Panc1 (cell line): ENCODE data around the gene SART3. TPM values are rescaled to one million over a fixed set of nuclear protein-coding genes. Genes with fewer than 3 reads are reported as not detected.

Source experiments
- ATAC-seq: fragments of 200-7000 bp; cut with Tn5 transposase; 2 replicates; pipeline ENCODE4 v1.9.1; 2020; ENCODE audit warnings: mild to moderate bottlenecking, moderate library complexity
- BruUV-seq: library from RNA; stranded (reverse); fragments of 400-500 nt; replicated peaks from 2 replicates; lab custom pipeline; 2021; lab: Mats Ljungman, UMichigan
- CTCF ChIA-PET: fragments of 300-600 bp; sonication (Branson Sonifier 250); formaldehyde crosslinking; loops from one replicate; lab custom pipeline; 2022; ENCODE audit warnings: antibody characterized with exemption; lab: Charles Lee
- POLR2A ChIA-PET: fragments of 300-600 bp; sonication (Branson Sonifier 250); formaldehyde crosslinking; loops from one replicate; lab custom pipeline; 2022; ENCODE audit warnings: antibody characterized with exemption; lab: Charles Lee
- DNase-seq: peaks from one replicate; pipeline ENCODE4 v3.0.0-alpha.2; 2010; ENCODE audit warnings: low read depth, low spot score
- H3K27ac ChIP-seq: 2 replicates; pipeline ENCODE4 v1.5.1; 2011; ENCODE audit warnings: mild to moderate bottlenecking, low read length, inconsistent platforms
- H3K27me3 ChIP-seq: fragments of 200-500 bp; sonication (Bioruptor generic); 2 replicates; pipeline ENCODE4 v1.6.0; 2014; ENCODE audit warnings: low read length, inconsistent platforms; ENCODE audit not compliant: control insufficient read depth, insufficient read depth
- H3K36me3 ChIP-seq: fragments of 200-500 bp; sonication (Bioruptor generic); 2 replicates; pipeline ENCODE4 v1.5.1; 2014; ENCODE audit warnings: inconsistent platforms, mild to moderate bottlenecking, low read length, moderate library complexity; ENCODE audit not compliant: control insufficient read depth, insufficient read depth
- H3K4me1 ChIP-seq: 2 replicates; pipeline ENCODE4 v1.5.1; 2011; ENCODE audit warnings: inconsistent platforms, mild to moderate bottlenecking, low read length, moderate library complexity; ENCODE audit not compliant: control insufficient read depth, insufficient read depth
- H3K4me3 ChIP-seq, 2 experiments: 2 replicates each; pipeline ENCODE4 v1.5.1; 2011 to 2012; ENCODE audit warnings: low read depth in 2 of 2, low read length in 2 of 2, mild to moderate bottlenecking in 2 of 2, inconsistent platforms in 1 of 2, moderate library complexity in 1 of 2
- H3K9me3 ChIP-seq: fragments of 200-500 bp; sonication (Bioruptor generic); 2 replicates; pipeline ENCODE4 v1.5.1; 2014; ENCODE audit warnings: low read depth, mild to moderate bottlenecking, inconsistent platforms, low read length, moderate library complexity; ENCODE audit not compliant: control insufficient read depth, insufficient read depth
- POLR2AphosphoS5 ChIP-seq: IDR thresholded peaks from 2 replicates; pipeline ENCODE4 v1.6.1; 2012; ENCODE audit warnings: mild to moderate bottlenecking, low read depth, low read length, moderate library complexity
- SIN3A ChIP-seq: IDR thresholded peaks from 2 replicates; pipeline ENCODE4 v1.6.1; 2012; ENCODE audit warnings: low read depth, mild to moderate bottlenecking, low read length, moderate library complexity, borderline replicate concordance; ENCODE audit not compliant: insufficient read depth
- TCF7L2 ChIP-seq: IDR thresholded peaks from 2 replicates; pipeline ENCODE4 v1.6.1; 2011; ENCODE audit warnings: mild to moderate bottlenecking, low read depth, low read length, inconsistent platforms
- in situ Hi-C: cut with HindIII; loops from 2 replicates; pipeline ENCODE4 v1.10.0; 2016; ENCODE audit warnings: low sequenced_read_pairs, low pct_unique_long_range_greater_than_20kb
- intact Hi-C: fragments of 100-400 bp; cut with micrococcal nuclease; formaldehyde crosslinking; loops from one replicate; pipeline ENCODE4 v1.10.0; 2022; ENCODE audit not compliant: unreplicated experiment
- total RNA-seq: library from RNA; stranded (reverse); gene quantifications from one replicate; pipeline ENCODE4 v1.2.1, GENCODE V29; 2021; ENCODE audit not compliant: unreplicated experiment
- TF ChIP-seq, protein P1 (sequence below): fragments of 450-650 bp; IDR thresholded peaks from 2 replicates; pipeline ENCODE4 v1.5.1; 2017; ENCODE audit warnings: mild to moderate bottlenecking
- TF ChIP-seq, protein P2 (sequence below), 2 experiments: IDR thresholded peaks; 2 replicates each; pipeline ENCODE4 v1.6.1; 2011 to 2012; ENCODE audit warnings: low read depth in 2 of 2, control low read depth in 1 of 2, low read length in 1 of 2, mild to moderate bottlenecking in 1 of 2, moderate library complexity in 1 of 2; ENCODE audit not compliant: insufficient read depth in 1 of 2

SART3 gene
- total RNA-seq, 1 experiment from 2014 or later = 55.9 TPM

DNA sequence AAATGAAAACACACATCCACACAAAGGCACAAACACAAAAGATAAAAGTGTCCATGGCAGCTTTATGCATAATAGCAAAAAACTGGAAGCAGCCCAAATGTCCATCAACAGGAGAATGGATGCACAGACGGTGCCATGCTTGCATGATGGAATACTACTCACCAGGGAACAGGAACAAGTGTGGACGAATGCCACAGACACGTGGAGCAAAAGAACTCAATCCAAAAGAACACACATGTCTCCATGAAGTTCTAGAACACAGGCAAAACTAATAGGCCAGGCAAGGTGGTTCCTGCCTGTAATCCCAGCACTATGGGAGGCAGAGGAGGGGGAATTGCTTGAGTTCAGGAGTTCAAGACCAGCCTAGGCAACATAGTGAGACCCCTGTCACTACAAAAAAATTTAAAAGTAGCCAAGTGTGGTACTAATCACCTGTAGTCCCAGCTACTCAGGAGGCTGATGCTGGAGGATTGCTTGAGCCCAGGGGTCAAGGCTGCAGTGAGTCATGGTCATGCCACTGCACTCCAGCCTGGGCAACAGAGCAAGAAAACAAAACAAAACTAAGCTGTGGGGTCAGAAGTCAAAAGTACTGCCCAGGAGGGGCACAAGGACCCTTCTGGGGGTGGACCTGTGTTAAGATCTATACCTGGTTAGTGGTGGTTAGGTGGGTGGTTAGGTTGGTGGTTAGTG lies 44.2 kb upstream of the SART3 start (continued):
- TF ChIP-seq SIN3A = no peak

DNA sequence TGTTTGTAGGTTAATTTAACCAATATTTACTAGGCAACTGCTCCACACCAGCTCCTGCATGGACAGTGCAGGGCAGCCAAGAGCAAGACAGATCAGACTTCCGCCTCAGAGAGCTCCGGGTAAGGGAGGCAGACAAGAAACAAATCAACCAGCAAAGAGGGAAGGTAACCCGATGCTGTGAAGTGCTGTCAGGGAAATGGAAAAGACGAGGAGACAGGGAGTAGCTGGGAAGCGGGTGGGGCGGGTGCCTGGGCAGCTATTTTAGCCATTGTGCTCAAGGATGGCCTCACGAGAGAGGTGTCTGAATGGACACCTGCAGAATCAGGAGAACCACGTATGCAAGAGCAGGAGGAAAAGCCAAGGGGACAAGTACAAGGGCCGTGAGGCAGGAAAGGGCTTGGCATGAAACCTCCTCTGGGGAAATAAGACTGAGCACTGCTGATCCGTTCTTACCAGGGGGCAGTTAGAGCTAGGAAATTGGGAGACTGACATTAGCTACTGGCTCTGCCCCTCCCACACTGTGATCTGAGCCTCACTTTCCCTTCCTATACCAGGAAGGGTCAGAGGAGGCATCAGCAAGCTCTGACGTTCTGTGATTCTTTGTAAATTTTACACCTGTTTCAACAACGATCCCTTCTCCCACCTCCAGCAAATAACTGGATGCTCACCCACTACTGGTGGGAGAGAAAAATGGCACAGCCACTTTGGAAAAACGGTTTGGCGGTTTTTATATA lies 43.4 kb upstream of the SART3 start:
- no peak for ATAC-seq
- intact Hi-C loops = no loop called here
- no TSS peak for BruUV-seq

DNA sequence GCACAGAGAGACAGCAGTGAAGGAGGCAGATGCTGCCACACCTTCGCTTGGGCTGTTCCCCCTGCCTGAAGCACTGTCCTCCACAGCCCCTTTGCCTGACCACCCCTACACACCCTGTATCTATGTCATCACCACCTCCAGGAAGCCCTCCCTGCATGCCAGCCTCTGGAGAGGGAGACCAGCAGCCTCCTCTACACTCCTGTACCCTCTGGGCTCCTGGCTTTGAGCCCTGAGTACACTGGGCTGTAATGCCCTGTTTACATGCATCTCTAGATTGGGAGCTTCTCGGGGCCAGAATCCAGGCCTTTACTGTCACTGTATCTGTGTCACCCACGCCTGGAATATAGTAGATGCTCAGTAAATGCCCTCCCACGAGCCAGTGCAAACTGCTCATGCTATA lies 42.8 kb upstream of the SART3 start:
- POLR2A ChIA-PET = no interaction called here
- intact Hi-C loops (no loop called here), in situ Hi-C loops (no loop called here)
- no peak for ATAC-seq
- no peak overlapping the region for H3K27ac ChIP-seq
- H3K4me3 ChIP-seq = no peak overlapping the region
- TF ChIP-seq POLR2AphosphoS5 (no peak), SIN3A (no peak), TCF7L2 (no peak)
- TF ChIP-seq, protein P1, sequence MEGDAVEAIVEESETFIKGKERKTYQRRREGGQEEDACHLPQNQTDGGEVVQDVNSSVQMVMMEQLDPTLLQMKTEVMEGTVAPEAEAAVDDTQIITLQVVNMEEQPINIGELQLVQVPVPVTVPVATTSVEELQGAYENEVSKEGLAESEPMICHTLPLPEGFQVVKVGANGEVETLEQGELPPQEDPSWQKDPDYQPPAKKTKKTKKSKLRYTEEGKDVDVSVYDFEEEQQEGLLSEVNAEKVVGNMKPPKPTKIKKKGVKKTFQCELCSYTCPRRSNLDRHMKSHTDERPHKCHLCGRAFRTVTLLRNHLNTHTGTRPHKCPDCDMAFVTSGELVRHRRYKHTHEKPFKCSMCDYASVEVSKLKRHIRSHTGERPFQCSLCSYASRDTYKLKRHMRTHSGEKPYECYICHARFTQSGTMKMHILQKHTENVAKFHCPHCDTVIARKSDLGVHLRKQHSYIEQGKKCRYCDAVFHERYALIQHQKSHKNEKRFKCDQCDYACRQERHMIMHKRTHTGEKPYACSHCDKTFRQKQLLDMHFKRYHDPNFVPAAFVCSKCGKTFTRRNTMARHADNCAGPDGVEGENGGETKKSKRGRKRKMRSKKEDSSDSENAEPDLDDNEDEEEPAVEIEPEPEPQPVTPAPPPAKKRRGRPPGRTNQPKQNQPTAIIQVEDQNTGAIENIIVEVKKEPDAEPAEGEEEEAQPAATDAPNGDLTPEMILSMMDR = no peak
- TF ChIP-seq, protein P2, sequence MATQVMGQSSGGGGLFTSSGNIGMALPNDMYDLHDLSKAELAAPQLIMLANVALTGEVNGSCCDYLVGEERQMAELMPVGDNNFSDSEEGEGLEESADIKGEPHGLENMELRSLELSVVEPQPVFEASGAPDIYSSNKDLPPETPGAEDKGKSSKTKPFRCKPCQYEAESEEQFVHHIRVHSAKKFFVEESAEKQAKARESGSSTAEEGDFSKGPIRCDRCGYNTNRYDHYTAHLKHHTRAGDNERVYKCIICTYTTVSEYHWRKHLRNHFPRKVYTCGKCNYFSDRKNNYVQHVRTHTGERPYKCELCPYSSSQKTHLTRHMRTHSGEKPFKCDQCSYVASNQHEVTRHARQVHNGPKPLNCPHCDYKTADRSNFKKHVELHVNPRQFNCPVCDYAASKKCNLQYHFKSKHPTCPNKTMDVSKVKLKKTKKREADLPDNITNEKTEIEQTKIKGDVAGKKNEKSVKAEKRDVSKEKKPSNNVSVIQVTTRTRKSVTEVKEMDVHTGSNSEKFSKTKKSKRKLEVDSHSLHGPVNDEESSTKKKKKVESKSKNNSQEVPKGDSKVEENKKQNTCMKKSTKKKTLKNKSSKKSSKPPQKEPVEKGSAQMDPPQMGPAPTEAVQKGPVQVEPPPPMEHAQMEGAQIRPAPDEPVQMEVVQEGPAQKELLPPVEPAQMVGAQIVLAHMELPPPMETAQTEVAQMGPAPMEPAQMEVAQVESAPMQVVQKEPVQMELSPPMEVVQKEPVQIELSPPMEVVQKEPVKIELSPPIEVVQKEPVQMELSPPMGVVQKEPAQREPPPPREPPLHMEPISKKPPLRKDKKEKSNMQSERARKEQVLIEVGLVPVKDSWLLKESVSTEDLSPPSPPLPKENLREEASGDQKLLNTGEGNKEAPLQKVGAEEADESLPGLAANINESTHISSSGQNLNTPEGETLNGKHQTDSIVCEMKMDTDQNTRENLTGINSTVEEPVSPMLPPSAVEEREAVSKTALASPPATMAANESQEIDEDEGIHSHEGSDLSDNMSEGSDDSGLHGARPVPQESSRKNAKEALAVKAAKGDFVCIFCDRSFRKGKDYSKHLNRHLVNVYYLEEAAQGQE (IDR thresholded peaks at IDR 0.05; ENCODE audit: insufficient read depth in 1 of 2, low read depth in 2 of 2, low read length in 1 of 2) = no peak
- no peaks in the 10 kb centered on the region for H3K27me3 ChIP-seq
- BruUV-seq = no TSS peak
- no peak for DNase-seq
- no peaks in the 10 kb centered on the region for H3K4me1 ChIP-seq
- CTCF ChIA-PET = interaction anchor here (0.6 kb wide), 1 partner anchor 147 kb away, joined by 3 read pairs; no protein-coding TSS in a partner anchor
- no peaks in the 10 kb centered on the region for H3K36me3 ChIP-seq
- H3K9me3 ChIP-seq = no peaks in the 10 kb centered on the region

More for the DNA sequence above, 43.4 kb upstream of the SART3 start:
- Histone ChIP-seq H3K9me3 (no peaks in the 10 kb centered on the region), H3K27ac (no peak overlapping the region), H3K4me3 (no peak overlapping the region), H3K36me3 (no peaks in the 10 kb centered on the region), H3K4me1 (no peaks in the 10 kb centered on the region), H3K27me3 (no peaks in the 10 kb centered on the region)
- in situ Hi-C loops = no loop called here
- no peak for TF ChIP-seq POLR2AphosphoS5
- TF ChIP-seq, protein P2 (IDR thresholded peaks at IDR 0.05; ENCODE audit: insufficient read depth in 1 of 2, low read depth in 2 of 2, low read length in 1 of 2) = no peak
- no peak for TF ChIP-seq TCF7L2
- TF ChIP-seq, protein P1 = no peak
- TF ChIP-seq SIN3A = no peak
- no peak for DNase-seq
- ChIA-PET POLR2A (no interaction called here), CTCF (interaction anchor here (0.6 kb wide), 1 partner anchor 148 kb away, joined by 3 read pairs; no protein-coding TSS in a partner anchor)
